ENCODE measurements around the gene ZBTB42. TPM values are rescaled to one million over a fixed set of nuclear protein-coding genes. Genes with fewer than 3 reads are reported as not detected.

Gene ZBTB42
- total and polyA plus RNA-seq, 2 of the 13 experiments (the other 11 are each of a cell fraction or from before 2014, with no cell fraction given): 2.8 to 4.2 TPM

DNA sequence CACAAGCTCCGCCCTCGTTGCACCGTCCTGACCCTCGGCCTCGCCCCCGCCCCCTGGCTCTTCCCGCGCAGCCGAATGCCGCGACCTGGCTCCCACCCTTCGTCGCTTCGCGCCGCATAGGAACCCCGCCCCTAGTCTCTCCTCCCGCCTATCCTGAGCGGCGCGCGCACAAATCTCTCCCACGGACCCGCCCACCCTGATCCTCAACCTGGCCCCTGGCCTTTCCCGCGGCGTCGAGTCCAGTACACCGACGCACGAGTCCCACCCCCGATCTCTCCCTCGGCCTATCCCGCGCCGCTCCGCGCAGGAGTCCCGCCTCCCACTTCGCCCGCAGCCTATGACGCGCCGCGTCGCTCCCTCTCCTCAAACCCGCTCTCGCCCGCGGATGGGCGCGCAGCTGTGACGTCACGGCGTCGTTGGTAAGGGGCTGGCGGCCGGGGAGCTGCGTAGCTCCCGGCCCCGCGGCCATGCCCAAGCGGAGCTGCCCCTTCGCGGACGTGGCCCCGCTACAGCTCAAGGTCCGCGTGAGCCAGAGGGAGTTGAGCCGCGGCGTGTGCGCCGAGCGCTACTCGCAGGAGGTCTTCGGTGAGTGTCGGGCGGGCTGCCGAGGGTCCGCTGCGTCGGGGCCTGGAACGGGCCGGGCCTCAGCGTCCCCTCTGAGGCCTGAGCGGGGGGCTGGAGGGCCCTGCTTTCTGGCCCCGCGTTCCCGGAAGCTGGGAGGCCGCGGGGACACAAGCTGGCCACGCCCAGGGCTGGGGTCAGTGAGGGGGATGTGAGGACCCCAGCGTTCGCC lies 48.0 kb upstream of the ZBTB42 start, which contains the start of gene SIVA1 (continued):
- TF ChIP-seq FOXK1 (CRISPR knock-in tag; IDR thresholded peaks at IDR 0.05; ENCODE audit: borderline replicate concordance, low read depth) (no peak), RARA (CRISPR knock-in tag; IDR thresholded peaks at IDR 0.05) (peak; percentile 62), E2F1 (CRISPR knock-in tag; IDR thresholded peaks at IDR 0.05) (peak; percentile 96), NCOA2 (CRISPR knock-in tag; IDR thresholded peaks at IDR 0.05) (no peak), ZNF747 (CRISPR knock-in tag; IDR thresholded peaks at IDR 0.05; ENCODE audit: borderline replicate concordance) (0 out of 2 replicates have a peak, but pooled peaks have one; percentile 46), SKIL (CRISPR knock-in tag; IDR thresholded peaks at IDR 0.05; ENCODE audit: borderline replicate concordance) (peak; percentile 82), ZNF615 (CRISPR knock-in tag; IDR thresholded peaks at IDR 0.05; ENCODE audit: borderline replicate concordance) (no peak; the same call in 1 of the 2 replicates), ZFAT (CRISPR knock-in tag; conservative IDR thresholded peaks at IDR 0.05) (no peak), CC2D1A (CRISPR knock-in tag; IDR thresholded peaks at IDR 0.05) (0 out of 2 replicates have a peak, but pooled peaks have one; percentile 70), ZNF512B (CRISPR knock-in tag; IDR thresholded peaks at IDR 0.05; ENCODE audit: borderline replicate concordance) (no peak), NR2F6 (IDR thresholded peaks at IDR 0.05) (no peak), NR2F6 (CRISPR knock-in tag; IDR thresholded peaks at IDR 0.05) (peak; percentile 57), KLF6 (CRISPR knock-in tag; IDR thresholded peaks at IDR 0.05) (peak; percentile 69; the same call in 1 of the 2 replicates), ZNF83 (CRISPR knock-in tag; IDR thresholded peaks at IDR 0.05; ENCODE audit: borderline replicate concordance) (no peak; the same call in 1 of the 2 replicates), ZMYM3 (CRISPR knock-in tag; IDR thresholded peaks at IDR 0.05) (no peak; the same call in 1 of the 2 replicates)
- TF ChIP-seq, protein P1, sequence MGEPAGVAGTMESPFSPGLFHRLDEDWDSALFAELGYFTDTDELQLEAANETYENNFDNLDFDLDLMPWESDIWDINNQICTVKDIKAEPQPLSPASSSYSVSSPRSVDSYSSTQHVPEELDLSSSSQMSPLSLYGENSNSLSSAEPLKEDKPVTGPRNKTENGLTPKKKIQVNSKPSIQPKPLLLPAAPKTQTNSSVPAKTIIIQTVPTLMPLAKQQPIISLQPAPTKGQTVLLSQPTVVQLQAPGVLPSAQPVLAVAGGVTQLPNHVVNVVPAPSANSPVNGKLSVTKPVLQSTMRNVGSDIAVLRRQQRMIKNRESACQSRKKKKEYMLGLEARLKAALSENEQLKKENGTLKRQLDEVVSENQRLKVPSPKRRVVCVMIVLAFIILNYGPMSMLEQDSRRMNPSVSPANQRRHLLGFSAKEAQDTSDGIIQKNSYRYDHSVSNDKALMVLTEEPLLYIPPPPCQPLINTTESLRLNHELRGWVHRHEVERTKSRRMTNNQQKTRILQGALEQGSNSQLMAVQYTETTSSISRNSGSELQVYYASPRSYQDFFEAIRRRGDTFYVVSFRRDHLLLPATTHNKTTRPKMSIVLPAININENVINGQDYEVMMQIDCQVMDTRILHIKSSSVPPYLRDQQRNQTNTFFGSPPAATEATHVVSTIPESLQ (CRISPR knock-in tag; conservative IDR thresholded peaks at IDR 0.05): 0 out of 2 replicates have a peak, but pooled peaks have one; percentile 5
- TF ChIP-seq, protein P2, sequence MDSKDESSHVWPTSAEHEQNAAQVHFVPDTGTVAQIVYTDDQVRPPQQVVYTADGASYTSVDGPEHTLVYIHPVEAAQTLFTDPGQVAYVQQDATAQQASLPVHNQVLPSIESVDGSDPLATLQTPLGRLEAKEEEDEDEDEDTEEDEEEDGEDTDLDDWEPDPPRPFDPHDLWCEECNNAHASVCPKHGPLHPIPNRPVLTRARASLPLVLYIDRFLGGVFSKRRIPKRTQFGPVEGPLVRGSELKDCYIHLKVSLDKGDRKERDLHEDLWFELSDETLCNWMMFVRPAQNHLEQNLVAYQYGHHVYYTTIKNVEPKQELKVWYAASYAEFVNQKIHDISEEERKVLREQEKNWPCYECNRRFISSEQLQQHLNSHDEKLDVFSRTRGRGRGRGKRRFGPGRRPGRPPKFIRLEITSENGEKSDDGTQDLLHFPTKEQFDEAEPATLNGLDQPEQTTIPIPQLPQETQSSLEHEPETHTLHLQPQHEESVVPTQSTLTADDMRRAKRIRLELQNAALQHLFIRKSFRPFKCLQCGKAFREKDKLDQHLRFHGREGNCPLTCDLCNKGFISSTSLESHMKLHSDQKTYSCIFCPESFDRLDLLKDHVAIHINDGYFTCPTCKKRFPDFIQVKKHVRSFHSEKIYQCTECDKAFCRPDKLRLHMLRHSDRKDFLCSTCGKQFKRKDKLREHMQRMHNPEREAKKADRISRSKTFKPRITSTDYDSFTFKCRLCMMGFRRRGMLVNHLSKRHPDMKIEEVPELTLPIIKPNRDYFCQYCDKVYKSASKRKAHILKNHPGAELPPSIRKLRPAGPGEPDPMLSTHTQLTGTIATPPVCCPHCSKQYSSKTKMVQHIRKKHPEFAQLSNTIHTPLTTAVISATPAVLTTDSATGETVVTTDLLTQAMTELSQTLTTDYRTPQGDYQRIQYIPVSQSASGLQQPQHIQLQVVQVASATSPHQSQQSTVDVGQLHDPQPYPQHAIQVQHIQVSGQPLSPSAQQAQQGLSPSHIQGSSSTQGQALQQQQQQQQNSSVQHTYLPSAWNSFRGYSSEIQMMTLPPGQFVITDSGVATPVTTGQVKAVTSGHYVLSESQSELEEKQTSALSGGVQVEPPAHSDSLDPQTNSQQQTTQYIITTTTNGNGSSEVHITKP (CRISPR knock-in tag; IDR thresholded peaks at IDR 0.05; ENCODE audit: low read depth): no peak

Data from HepG2 (cell line).